GM18519 (cell line): ENCODE results near the gene AMPD3.

Source experiments
- ATAC-seq: cut with Tn5 transposase; IDR thresholded peaks from one replicate; pipeline ENCODE4 v1.9.1; 2021; ENCODE audit warnings: mild to moderate bottlenecking, moderate library complexity; ENCODE audit not compliant: unreplicated experiment, low FRiP score

AMPD3 gene

DNA sequence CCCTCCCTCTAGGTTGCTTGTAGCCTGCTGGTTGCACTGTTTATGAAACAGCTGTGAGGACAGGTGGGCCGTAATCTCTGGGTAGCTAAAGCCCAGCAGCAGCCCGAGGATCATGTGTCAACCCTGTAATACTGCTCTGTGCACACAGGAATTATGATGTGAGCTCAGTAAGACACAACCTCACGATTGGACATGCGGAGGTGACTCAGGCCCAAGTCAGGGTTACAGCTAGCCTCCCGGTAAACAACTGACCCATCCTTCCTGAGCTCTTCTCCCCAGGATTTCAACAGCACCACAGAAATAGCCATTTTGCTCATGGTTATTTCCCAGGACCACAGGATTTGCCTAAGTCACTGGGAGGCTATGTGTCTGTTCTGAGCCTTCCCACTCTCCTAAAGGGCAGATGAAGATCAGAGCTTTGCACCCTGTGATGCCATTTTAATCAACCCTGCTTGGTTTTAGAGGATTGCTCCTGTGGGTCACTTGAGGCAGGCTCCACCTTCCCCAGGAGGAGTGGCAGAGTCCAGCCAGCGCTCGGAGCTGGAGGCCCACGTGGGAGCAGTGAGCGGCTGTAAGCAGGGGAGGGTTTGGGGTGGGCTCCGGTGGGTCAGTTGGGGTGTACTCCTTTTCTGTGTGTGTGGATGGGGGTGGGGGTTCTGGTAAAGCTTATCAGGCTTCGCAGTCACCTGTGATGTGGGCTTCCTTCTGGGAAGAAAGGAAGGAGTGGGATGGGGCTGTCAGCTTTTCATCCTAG, at the start of gene AMPD3:
Gene AMPD3 (plus strand): TSS at position 387 of the 754 bp plus-strand sequence. CDS start 6,256 bp downstream, outside the sequence.
- no peak for ATAC-seq

DNA sequence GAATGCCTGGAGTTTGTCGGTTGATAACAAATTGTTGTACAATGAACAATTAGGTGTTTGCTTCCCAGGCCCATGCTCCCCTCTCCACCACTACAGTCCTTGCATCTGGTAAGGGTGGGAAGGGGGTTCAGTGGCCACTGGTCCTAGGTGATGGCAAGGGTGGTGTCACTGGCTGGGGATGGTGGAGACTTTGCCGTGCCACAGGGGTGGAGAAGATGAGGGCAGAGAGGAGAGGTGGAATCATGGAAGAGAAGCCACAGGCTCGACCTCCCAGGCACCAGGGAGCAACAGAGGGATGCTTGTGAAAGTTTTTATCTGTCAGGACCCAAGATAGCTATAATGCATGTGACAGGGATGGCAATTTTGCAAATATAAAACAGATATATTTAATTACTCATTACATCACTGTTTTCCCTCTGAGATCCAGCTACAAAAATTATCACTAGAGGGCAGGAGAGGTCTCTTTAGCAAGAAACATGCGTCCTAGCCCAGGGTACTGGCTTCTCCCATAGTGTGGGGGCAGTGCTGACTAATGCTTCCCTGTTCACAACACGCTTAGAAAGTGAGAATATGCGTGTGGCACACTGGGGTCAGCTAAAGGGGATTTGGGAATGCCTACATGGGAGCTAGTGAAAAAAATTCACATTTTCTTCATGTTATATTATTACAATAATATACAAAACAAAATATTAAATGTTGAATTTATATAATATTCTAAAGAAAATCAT, 49.0 kb upstream of the AMPD3 start:
- no peak for ATAC-seq

DNA sequence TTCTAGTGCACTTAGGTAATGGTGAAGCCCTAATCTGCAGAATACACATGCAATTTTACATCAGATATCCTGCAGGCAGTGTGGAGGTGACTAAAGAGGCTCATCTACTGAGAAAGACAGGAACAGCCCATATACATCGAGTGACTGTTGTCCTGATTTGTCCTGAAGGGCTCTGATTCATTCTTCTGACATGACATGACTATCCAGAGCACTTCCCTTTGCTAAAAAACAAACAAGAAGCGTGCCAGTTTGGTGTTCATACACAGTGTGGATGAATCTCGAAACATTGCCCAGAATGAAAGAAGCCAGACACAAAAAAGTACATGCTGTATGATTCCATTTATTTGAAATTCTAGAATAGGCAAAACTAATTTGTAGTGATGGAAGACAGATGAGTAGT, 48.0 kb upstream of the AMPD3 start:
- no peak for ATAC-seq

DNA sequence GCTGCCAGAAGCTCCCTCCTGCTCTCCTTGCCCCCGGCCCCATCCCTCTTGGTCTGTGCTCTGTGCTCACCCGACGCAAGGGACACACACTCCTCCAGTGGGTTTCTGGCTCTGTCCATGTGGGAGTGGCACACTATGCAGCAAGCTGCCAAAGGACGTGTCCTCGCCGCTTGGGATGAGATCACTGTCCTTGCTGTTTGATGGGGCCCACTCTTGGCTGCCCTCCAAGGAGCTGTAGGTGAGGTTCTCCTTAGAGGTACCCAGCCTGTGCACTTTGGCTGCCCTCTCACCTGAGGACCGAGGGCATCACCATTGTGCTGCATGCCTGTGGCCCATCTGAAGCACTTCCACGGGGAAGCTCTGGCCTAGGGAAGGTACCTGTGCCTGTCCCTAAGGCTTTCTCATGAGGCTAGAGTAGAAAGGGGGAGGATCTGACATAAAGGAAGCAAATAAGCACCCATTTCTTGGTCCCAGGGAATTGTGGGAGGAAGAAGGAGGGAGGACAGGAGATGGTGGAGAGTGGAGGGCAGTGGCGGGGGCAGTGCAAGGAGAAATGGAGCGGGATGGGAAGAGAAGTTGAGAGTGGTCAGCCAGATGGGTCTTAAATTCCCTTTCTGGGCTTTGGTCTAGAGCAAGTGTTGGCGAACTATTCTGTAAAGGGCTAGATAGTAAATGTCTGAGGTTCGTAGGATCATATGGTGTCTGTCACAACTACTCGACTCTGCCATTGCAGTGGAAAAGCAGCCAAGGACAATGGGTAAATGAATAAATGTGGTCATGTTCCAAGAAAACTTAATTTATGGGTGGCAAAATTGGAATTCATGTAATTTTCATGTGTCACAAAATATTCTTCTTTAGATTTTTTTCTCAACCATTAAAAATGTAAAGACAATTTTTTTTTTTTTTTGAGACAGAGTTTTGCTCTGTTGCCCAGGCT, 47.0 kb upstream of the AMPD3 start:
- ATAC-seq = no peak

DNA sequence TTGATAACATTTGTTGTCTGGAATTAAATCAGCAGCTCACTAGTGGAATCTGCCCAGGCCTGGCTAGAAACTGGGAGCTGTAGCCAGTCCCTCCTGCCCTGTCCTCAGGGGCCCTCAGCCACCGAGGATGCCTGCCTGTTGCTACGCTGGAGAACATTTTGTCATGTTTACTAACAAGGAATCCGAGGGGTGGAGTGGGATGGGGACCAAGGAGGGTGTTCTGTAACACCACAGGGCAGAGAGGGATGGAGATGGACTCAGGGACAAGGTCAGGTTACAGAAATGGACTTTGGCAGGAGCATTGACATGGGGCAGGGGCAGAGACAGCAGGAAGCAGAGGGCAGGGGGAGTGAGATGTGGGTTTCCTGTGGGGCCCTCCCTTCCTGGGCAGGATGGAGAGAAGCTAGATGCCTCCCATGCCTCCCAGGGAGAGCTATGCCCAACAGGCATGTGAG, 45.8 kb upstream of the AMPD3 start:
- no peak for ATAC-seq

DNA sequence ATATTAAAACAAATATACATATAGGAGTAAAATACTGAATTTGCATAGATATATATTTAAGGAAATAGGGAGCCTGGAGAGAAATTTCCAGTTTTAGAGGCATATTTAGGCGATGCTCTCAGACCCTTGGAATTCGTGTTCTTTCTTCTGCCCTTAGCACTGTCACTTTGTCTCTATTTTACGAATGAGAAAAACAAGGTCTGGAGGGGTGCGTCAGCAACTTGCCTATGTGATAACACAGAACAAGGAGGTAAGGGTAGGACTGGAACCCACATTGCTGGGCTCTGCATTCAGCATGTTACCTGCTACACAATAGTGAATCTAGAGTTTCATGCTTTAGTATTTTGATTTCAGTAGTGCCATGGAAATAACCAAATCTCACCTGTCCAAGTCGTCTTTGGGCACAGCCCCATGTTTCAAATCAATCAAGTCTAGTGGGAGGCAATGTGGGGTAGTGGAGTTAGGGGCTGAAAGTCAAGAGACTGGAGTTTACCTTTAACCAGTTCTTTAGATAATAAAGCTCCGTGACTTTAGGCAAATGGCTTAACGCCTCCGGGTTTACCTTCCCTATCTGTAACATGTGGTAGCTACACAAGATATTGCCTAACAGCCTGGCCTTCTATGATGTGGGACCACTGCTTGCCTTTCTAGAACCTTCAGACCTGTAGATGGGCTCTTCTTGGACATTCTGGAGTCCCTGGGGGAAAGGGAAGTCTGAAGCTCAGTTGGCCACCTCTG, 44.8 kb upstream of the AMPD3 start:
- ATAC-seq = no peak

DNA sequence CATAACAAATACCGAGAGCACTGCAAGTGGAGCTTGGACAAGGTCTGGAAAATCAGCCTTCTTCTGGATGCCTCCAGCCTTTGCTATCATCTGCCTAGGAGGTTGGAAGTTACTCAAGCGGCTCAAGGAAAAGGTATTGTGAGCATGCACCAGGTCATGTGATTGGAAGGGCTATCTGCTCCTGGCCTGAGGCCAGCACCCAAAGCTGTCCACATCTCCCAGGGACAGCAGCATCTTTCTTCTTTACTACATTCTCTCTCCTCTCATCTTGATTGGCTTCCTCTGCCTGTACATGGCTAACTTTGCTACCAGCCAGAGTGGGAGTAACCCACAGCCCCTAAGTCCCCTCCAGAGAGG, 44.2 kb upstream of the AMPD3 start:
- no peak for ATAC-seq

DNA sequence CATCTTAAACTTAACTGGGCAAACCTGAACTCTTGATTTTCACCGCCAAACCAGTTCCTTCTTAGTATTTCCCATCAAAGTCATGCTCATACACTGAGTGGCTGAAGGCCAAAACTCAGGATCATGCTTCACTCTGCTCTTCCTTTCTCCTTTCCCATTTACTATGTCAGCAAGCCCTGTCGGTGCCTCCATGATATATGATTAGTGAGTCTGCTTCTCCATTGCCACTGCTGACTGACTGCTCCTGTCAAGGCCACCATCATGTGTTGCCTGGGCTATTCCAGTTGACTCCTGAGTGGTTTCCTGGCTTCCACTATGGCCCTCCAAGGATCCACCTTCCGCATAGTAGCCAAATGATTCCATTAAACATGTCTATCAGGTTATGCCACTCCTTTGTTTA, 42.8 kb upstream of the AMPD3 start:
- no peak for ATAC-seq

DNA sequence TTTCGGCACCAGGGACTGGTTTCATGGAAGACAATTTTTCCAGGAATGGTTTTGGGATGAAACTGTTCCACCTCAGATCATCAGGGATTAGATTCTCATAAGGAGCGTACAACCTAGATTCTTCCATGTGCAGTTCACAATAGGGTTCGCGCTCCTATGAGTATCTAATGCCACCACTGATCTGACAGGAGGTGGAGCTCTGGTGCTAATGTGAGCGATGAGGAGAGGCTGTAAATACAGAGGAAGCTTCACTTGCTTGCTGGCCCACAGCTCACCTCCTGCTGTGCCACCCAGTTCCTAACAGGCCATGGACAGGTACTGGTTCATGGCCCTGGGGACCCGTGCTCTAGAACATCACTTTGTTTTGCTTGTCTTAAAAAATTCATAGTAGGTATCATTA, 41.8 kb upstream of the AMPD3 start:
- ATAC-seq = peak; percentile 53

DNA sequence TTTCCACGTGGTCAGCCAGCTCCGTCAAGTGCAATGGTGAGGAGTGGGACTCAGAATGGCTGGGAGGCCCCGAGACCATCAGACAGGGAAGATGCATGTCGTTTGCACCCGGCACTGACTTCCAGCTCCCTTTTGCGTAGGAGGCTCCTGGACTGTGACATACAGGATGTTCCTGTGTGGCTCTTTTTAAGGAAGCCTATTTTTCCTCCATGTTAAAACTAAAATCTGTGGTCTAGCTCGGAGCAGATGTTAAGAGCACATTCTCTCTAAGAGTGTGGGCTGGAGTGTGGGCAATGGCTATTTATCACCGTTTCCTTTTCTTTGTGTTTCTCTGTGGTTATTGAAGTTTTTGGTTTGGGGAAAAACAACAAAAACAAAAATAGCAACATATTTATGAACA, 40.9 kb upstream of the AMPD3 start:
- ATAC-seq = no peak

DNA sequence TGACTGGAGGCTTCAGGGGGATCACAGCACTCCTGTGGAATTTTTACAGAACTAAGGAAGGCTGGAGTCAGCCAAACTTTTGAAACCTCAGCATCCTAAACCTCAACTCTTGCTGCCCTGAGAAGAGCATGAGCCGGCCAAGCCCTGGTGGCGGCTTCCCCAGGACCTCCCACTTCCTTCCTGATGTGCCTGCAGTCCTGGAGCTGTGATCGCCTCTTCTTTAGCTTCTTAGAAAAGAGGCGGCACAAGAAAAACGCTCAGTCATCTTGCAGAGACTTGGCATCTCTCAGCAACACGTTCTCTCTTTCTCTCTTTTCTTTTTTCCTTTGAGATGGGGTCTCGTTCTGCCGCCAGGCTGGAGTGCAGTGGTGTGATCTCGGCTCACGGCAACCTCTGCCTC, 40.4 kb upstream of the AMPD3 start:
- ATAC-seq = no peak

DNA sequence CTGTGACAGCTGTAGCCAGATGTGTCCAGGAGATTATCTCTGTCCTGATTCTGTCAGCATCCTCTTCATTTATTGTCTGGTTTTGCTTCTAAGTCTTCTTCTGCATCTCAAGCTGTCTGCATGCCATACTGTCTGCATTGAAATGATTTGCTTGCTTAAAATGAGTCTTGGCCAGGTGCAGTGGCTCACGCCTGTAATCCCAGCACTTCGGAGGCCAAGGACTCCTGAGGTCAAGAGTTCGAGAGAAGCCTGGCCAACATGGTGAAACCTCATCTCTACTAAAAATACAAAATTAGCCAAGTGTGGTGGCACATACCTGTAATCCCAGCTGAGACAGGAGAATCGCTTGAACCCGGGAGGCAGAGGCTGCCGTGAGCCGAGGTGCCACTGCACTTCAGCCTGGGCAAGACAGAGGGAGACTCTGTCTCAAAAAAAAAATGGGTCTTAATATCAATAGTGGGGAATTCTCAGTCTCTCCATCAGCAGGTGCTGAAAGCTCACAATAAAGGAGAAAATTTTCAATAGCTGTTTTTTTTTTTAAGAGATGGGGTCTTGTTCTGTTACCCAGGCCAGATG, 39.2 kb upstream of the AMPD3 start:
- ATAC-seq = no peak

DNA sequence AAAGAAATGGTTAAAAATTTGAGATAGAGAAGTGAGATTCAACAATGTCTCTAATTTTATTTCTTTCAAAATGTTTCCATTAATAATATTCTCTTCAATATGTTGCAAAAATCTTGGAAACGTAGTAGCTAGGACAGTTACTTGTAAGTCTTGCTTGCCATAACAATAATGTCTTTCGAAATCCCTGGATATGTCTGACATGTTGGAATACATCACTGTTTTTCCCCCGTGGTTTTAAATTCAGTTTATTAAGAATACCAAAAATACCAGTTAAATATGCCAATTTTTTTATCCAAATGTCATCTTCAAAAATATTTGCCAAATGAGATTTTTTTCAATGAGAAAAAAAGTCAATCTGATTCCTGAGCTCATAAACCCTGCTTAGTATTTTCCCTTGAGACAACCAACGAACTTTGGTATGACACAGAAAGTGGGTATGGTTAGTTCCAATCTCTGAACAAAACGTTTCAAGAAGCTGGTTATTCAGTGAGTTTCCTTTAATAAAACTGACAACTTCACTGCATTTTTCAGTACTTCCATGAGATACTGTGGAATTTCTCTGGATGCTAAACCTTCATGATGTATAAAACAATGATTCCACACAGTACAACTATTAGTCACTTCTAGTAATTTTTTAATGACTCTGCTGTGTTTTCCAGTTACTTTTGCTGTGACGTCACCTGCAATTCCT, 36.7 kb upstream of the AMPD3 start:
- no peak for ATAC-seq

DNA sequence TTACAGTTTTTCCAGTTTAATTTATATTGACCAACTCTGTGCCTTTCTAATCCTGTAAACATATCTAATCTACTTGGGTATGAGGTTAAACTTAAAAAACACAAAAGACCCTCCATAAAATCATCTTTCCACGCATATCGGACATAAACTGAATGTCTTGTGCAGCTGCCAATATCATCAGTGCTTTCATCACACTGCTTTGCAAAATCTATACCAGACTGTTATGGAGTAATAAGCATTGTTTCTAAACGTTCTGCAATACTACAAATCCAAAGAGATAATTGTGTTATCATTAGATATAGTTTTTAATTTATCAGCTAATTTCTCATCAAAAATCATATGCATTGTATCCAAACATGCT, 36.1 kb upstream of the AMPD3 start:
- no peak for ATAC-seq

DNA sequence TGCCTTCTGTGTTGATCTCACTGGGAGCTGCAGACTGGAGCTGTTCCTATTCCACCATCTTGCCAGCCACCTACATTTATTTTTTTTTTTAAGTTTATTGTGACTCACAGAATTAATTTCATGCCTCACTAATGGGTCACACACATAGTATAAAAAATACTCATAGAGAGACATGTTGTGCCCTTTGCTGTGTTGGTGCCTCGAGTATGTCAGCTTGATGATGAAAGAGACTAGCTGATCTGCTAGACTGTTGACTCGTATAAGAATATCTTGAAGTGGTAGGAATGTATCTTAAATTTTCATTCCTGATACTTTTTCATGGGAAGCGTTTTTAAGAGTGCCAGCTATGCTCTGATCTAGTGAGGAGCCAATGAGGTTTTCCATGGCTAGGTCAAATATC, 28.6 kb upstream of the AMPD3 start:
- ATAC-seq = no peak

DNA sequence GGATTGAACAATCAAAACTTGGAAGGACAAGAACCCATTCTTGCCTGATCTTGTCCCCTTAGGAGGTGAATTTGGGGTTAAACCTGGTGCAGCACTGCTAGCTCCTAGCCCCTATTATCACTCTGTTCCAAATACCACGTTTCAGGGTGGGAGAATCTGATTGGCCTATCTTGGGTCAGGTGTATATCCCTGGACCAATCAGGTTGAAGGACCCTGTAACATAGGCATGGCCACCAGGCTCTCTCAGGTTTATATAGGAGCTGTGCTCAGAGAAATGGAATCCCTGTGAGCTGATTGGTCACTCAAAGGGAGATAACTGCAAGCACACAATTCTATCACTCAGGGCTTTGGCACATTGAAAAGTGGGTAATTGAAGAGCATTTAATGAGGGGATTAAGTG, 26.6 kb upstream of the AMPD3 start:
- ATAC-seq = no peak

DNA sequence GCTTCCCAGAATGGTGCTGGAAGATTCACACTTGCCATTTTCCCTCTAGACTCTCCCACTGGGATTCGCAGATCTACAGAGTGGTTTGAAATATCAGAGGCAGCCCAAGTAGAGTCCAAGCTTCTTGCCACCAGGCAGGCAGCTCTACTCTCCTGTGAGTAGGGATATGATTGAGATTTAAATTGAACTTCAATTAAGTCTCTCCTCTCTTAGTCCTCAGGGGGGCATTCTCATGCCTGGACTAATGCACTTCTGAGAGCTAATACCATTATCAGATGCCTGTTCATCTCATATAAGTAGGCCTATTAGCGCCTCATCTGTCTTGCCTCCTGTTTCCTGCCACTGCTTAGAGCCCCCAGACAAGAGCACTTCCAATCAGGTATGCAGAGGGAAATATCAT, 25.5 kb upstream of the AMPD3 start:
- ATAC-seq = no peak

DNA sequence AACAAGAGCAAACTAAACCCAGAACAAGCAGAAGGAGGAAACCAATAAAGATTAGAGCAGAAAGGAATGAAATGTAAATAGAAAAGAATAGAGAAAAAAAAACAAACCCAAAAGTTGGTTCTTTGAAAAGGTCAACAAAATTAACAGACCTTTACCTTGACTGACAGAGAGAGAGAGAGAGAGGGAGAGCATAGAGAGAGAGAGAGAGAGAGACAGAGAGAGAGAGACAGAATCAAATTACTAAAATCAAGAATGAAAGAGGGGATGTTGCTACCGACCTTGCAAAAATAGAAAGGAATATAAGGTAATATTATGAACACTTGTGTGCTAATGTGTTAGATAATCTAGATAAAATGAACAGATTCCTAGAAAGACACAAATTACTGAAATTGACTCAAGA, 22.6 kb upstream of the AMPD3 start:
- no peak for ATAC-seq

DNA sequence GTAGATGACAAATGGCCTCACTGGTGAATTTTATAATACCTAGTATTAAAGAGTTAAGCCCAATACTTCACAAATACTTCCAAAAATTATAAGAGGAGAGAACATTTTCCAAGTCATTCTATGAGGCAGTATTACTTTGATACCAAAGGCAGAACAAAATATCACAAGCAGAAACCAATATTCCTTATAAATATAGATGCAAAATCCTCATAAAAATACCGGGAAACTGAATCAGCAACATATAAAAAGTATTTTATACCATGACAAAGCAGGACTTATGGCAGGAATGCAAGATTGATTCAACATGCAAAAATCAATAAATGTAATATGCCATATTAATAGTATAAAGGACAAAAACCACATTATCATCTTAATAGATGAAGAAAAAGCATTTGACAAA, 22.1 kb upstream of the AMPD3 start:
- no peak for ATAC-seq

DNA sequence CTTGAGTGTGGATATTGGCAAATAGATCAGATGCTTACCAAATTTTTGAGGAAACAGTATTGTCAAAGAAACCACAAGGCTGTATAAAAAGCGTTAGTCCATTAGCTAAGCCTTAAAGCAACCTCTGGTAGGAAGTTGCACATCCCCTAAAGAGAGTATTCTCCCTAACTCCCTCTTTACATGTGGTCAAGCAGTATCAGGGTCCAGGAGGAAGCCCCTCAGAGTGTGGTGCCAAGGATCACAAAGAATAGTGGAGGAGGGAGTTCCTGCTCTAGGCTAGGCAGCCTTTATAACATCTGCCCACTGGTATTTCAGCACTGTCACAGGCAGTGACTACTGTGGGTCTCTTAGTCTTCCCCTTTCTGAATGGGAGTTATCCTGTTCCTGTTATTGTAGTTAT, 18.8 kb upstream of the AMPD3 start:
- no peak for ATAC-seq
